Measurements from ENCODE around the gene C1orf50.

The C1orf50 gene

GRCh38 chr1:42765269-42765668, 1.8 kb upstream of the C1orf50 start:
- DNase-seq, result no peak

DNA sequence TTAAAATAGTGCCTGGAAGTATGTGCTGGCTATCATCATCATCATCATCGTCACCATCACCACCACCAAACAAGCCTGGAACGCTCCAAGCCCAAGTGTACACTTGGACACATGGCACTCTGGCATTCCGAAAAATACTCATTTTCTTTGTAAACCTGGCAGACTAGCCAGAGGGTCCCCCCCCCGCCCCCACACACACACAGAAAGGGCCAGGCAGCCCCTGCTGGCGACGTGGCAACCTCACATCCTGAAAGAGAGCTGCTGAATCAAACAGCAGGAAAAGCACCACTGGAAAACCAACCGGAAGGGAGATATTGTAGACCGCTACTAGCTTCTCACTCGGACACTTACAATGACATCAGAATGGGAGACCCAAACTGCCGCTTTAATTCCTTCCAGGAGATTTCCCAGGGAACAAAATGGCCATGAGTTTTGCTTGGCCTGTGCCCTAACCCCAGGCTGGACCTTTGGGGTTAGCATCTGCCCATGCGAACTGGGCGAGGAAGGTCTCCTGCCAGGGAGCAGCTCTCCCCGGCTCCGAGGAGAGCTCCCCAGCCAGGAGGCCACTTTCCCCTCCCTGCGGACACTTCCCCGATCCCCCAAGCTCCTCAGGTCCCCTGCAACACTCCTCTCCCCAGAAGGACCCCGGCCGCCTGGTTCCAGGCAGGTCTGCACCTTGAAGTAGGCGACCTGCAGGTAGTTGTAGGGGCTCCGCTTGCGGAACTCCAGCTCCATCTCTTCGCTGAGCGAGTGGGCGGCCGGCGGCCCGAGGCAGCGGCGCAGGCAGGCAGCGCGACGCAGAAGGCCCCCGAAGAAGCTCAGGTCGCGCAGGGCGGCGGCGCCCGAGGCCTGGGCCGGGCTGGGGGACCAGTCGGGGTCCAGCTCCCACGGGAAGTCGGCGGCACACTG, 963 bp upstream of the C1orf50 start:
- peak; percentile 60 for DNase-seq

GRCh38 chr1:42767510-42768000, 506 bp downstream of the C1orf50 start:
- DNase-seq, result peak; percentile 65

DNA sequence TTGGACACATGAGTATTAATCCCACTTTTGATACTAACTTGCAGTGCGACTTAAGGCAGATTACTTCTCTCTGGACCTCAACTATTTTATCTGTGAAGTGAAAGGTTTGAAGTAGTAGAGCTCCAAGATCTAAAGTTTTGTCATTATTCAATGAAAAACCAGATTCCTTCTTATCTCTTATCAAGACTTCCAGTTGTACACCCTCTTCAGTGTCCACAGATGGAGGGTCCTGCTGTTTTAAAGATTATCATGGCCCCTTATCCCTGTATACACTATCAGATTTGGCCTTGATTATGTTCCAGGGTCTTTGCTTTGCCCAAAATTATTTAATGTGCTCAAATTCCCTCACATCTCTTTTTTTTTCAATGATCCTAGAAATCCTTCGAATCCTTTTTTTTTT, 1.1 kb downstream of the C1orf50 start:
- no peak for DNase-seq

- DNase-seq, result no peak
These were observed 2.8 kb downstream of the C1orf50 start for GRCh38 chr1:42769811-42770210.

DNA sequence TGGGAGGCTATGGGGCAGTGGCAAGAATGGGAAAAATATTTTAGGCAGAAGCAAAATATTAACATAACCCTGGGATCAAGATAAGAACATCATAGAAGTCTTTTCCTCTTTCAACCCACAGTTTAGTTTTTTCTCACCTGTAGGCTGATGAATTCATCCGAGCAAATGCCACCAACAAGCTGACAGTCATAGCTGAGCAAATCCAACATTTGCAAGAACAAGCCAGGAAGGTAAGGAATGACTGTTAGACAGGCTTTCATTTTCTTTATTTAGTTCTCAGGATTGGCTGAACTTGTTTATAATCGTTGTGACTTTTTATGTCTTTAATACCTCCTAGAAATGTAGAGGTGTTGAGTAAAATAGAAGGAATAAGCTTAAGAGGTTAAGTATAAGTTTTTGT, 6.4 kb downstream of the C1orf50 start:
- DNase-seq, result no peak

DNA sequence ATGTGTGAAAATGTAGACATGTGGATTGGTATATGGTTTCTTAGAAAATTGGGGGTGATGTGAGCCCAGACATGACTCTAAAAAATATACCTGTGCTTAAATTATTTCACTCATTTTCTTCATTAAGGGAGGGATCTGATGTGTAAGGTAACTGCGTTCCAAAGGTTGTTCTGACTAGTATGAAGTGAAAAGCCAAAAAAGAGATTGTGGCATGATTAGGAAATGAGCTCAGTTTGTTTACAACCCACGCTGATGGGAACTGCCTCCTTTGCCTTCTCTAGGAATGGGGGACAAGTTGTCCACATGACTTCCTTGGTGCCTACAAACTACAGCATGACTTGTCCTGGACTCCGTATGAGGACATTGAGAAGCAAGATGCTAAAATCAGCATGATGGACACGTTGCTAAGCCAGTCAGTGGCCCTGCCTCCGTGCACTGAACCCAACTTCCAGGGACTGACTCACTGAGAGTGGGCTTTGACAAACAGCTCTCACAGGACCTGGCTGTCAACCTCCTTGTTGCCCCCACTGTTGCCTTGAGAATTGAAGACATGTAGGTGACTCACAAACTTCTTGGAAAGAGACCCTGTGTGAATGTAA, 8.0 kb downstream of the C1orf50 start:
- DNase-seq, result no peak

DNA sequence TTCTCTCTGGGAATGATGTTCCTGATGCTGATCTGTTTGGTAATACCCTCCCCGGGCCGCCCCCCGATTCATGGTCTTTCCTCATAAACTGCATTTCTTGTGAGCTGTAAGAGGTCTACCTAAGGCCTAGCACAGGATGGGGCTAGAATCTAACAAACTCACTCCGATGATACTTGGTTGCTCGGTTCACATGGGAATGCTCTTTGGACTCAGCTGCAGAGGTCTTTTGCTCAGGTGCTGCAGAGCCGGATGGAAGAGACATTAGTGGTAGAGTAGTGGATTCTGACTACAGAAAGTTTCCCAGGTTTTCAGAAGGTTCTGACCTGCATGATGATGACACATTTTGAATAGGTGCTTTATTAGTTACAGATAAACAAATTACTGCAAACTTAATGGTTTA, 9.5 kb downstream of the C1orf50 start:
- no peak for DNase-seq

DNA sequence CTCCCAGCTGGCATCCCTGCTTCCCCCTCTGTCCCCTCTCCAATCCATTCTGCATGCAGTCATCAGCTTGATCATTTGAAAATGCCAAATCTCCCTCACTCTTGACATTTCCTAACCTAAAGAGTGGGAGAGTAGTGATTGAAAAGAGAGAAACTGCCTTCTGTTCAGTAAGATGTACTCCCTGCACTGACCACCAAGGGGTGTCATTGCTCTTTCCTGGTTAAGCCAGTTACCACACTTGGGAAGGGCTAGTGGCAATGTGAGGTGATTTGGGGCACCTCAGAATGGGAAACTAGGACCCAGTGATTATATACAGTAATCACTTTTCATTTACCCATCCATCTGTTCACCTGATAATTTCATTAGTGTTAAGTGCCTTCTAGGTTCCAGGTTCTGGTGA, 10.8 kb downstream of the C1orf50 start:
- DNase-seq, result peak; percentile 22

DNA sequence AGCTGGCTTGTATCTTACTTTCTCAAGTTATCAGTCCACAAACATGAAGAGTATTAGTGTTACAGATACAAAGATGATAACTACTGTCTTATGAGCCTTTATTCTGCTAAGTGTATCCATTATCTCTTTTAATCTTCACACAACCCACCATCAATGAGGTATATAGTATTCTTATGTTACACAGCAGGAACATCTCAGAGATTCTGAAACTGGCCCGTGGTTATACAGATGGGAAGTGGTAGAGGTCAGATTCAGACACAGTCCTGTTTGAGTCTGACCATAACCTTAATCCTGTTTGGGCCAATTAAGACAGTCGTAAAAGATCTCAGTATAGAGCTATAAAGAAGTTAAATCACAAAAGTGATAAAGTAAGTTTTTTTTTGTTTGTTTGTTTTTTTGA, 12.7 kb downstream of the C1orf50 start:
- DNase-seq, result no peak

DNA sequence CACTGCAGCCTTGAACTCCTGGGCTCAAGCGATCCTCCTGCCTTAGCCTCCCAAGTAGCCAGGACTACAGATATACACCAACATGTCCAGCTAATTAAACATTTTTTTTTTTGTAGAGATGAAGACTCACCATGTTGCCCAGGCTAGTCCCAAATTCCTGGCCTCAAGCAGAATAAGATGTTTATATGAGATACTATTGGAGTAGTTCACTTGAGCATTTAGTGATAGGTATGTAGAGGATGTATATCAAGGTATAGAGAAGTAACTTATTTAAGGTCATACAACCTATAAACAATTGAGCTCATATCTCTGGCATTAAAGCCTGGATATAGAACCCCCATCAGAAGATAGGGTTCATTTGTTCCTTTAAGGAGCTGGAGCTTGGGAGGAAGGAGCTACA, 13.1 kb downstream of the C1orf50 start:
- DNase-seq, result no peak

DNA sequence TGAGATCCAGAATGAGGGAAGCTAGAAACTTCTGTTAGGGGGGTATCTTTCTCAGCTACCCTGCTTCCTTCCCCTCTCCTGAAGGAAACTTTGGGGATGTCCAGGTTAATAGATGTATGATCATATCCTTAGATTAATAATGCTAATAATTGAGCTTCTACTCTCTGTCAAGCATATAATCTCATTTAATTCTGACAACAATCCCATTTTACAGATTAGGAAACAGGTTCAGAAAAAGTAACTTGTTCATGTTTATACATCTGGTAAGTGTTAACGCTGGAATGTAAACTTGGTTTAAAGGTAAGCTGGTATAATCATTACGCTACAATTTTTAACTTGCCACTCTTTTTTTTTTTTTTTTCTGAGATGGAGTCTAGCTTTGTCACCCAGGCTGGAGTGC, 16.0 kb downstream of the C1orf50 start:
- DNase-seq, result no peak

DNA sequence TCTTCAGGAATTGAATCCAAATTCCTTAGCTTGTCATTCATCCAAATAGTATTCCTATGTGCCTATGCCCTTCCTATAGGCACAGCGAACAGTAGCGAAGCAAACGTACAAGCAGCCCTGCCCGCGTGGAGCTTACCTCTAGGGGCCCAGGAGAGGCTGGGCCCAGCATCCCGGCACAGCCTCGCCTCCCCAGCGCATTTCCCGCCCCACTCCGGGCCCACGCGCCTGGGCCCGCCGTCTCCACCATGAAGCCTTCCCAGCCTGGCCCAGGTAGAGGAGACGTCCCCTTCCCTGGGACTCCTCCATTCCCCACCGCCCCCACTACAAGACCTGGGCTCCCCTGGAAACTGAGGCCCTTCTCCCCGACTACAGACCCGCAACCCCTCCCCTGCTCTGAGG, 17.5 kb downstream of the C1orf50 start:
- DNase-seq, result no peak

DNA sequence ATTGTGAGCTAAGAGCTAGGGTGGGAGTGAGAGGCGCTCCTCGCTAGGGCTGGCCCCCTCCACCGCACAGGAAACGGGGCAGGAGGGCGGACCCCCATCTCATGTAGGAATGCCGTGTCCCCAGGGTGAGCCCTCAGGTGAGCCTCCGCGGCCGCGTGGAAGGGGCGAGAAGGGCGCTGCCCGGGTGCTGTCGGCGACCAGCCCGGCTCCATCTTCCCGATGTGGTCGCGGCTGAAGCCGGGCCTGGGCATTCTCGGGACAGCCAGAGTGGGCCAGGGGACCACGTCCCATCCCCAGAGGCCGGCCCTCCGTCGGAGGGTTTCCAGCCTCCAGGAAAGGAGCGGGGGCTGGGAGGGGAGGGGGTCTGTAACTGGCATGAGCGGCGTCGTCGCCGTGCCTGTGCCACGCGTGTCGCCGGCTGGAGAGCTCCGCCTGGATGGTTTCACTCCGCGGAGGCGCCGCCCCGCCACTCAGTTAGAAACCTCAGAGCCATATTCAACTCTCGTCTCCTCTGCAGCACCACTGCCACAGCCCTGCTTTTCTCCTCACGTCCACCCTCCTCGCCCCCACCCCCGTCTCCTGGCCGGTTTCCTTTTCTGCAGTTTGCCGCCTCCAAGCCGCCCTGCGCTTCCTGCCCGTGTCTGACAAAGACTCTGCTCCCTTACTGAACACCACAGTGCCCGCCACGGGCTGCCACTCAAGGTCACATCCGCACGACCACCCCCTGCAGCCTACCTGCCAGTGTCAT, 18.1 kb downstream of the C1orf50 start, which contains the start of gene TMEM269:
Gene TMEM269 (plus strand): TSS at position 46 of the 748 bp plus-strand sequence. CDS start 4,903 bp downstream, outside the sequence.
- DNase-seq, result no peak

GRCh38 chr1:42786097-42786496, 19.0 kb downstream of the C1orf50 start:
- DNase-seq, result no peak

DNA sequence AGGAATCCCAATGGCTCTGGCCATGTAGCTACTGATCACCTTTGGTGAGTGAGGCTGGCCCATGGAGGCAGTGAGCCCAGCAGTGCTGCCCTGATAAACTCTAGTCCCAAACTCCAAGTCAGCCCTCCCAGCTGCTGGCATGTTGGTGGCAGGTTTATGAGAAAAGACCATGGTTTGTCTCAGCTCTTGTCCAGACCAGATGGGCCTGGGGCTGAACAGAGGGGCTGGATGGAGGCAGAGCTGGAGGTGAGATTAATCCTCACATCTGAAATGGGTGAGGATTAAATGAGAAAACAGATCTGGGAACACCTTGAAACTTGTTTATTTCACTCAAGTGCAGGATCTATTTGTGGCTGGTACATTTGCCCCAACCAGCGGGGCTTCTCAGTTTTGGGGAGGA, 21.0 kb downstream of the C1orf50 start:
- DNase-seq, result no peak

DNA sequence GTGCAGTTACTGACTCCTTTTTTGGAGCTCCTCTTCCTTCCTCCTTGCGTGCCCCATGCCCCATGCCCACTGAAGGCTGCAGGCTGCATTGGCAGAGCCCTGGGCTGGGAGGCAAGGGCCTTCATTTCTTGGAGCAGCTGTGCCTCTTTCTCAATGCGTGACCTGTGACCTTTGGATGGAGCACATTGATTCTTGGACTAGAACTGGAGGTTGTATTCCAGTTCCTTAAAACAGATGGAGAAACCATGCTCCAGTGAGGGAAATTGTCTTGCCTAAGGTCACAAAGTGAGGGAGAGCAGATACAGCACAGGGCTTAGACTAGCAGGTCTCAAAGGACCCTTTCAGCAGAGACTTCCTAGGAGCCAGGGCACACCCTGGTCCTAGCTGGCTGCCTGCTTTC, 26.8 kb downstream of the C1orf50 start:
- DNase-seq, result no peak

DNA sequence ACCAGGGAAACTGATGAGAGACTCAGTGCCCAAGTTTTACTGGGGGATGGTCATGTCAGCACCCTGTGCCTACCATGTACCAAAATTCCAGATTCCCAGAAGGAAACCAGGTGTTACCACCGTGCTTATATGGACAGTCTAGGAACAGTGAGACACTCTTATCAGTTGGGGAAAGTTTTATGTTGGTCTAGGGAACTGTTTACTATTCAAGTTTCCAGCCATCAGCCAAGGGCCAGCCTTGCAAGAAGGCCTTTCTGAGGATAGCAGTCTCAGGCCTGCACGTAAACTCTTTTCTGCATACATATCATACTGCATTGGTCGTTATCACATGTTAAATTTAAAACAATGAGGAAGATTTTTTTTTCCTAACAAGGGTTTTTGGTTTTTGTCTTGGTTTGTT, 30.4 kb downstream of the C1orf50 start:
- no peak for DNase-seq

DNA sequence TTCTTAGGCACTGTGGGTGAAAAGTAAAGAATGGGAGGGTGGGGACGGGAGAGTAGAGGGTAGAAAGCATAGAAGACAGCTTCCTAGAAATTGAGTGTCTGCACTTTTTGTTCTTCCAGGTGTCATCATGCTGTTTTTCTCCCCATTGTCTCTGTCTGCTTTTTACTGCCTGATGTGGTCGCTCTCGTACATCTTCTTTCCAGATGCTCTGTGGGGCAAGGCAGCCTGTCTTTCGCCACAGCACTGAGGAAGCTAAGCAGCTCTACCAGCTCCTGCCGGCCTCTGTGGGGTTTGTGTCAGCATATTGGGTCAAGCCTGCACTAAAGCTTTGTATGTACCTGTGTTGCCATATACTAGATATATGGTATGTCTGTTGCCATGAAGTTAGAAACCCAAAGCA, 30.9 kb downstream of the C1orf50 start:
- no peak for DNase-seq

DNA sequence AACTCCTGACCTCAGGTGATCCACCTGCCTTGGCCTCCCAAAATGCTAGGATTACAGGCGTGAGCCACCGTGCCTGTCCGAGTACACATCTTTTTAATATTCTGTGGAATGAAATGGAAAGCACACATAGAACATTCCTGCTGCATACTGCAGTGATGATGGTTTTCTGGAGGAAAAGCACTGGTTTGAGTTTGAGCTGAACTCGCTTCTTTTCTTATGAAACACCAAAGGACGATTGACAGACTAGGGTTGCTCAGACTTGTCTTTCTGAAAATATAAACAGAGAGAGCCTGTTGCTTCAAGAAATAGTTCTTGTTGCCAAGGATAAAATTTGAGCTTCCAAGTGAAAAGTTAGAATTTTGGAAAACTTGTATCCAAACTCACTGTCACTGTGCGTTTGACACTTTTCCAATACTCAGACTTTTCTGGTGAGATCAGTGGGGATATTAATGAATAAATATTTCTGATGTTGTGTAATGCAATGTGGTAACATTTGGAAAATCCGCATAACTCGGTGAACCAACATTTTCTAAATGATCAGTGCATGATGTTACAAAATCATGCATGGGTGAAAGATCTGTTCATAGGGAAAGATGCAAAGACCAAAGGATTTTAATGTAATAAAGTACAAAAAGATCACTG, 34.9 kb downstream of the C1orf50 start:
- DNase-seq, result no peak

- no peak for DNase-seq
These were observed 39.1 kb downstream of the C1orf50 start for GRCh38 chr1:42806171-42806570.

DNA sequence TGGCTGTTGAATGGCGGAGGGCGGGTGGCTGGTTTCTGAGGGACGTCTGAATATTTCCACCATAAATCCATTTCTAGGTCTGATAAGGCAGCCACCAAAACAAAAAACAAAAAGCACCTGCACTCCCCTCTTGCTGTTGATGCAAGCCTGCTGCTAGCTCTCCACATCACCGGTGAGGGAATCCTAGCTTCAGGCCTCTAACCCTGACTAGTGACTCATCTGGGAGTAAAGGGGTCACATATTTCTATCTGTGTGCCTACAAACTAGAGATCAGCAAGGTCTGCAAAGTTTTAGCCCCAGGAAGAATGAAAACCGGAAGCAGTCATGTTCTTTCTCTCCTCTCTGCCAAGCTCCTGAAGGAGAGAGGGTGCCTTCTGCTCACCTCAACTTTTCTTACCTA, 39.5 kb downstream of the C1orf50 start:
- no peak for DNase-seq

GRCh38 chr1:42807056-42807668, 40.1 kb downstream of the C1orf50 start:
- no peak for DNase-seq
